K562 (cell line): Measurements from ENCODE around the gene PGM2. TPM values are rescaled to one million over a fixed set of nuclear protein-coding genes. Genes with fewer than 3 reads are reported as not detected.

Experiments
- ETV1 ChIP-seq: fragments of 450-650 bp; conservative IDR thresholded peaks from 2 replicates; pipeline ENCODE4 v1.6.1; 2016; ENCODE audit warnings: missing genetic modification characterization, control low read depth, low read depth, missing compliant biosample characterization
- TAF1 ChIP-seq: IDR thresholded peaks from 2 replicates; pipeline ENCODE4 v1.6.1; 2011; ENCODE audit warnings: mild to moderate bottlenecking, low read length, moderate library complexity; ENCODE audit not compliant: insufficient read depth, control insufficient read depth, severe bottlenecking; ENCODE audit errors: extremely low read depth
- ZNF407 ChIP-seq: fragments of 450-650 bp; IDR thresholded peaks from 2 replicates; pipeline ENCODE4 v1.6.1; 2016; ENCODE audit warnings: low read depth
- polyA plus RNA-seq, 8 experiments: library from polyadenylated mRNA; depleted of rRNA in 4 of 8; stranded (reverse) in 5 of 8; unstranded in 3 of 8; fragments of >200 nt; fragmentation: Nextera tagmentation in 2 of 8; fragmentation: Illumina TruSeq in 1 of 8; extraction: Ambion mirVana in 2 of 8; extraction: Trizol in 1 of 8; gene quantifications; 2 replicates each; pipeline versions ENCODE4 v1.2.1 to v1.2.3, GENCODE V29; 2011 to 2014; ENCODE audit warnings: inconsistent platforms in 1 of 8, missing spikeins in 1 of 8
- total RNA-seq, 7 experiments: library from RNA; depleted of rRNA in 6 of 7; stranded (reverse); fragments of >200 nt in 6 of 7; fragmentation: Illumina TruSeq in 2 of 7; extraction: Trizol in 2 of 7; gene quantifications; 2 replicates each; pipeline versions ENCODE4 v1.2.1 to v1.2.3, GENCODE V29; 2011 to 2021; ENCODE audit warnings: low replicate concordance in 1 of 7

The PGM2 gene
- total and polyA plus RNA-seq, 9 of the 15 experiments (the other 6 are each of a cell fraction or from before 2014, with no cell fraction given): 15.2 to 77.3 (median 51.4) TPM

GRCh38 chr4:37825968-37826294 is 555 bp upstream of the PGM2 start (continued):
- TF ChIP-seq ZNF407 (no peak), ETV1 (peak; percentile 6; the same call in 1 of the 2 replicates), TAF1 (peak; percentile 47)
